ENCODE measurements around the gene MYO5B. TPM values are rescaled to one million over a fixed set of nuclear protein-coding genes. Genes with fewer than 3 reads are reported as not detected.

MYO5B gene
- polyA plus RNA-seq, 6 donors from 2014 or later, result 0.44 TPM; not detected in 5

- H3K27me3 Mint-ChIP-seq, result peaks cover 25 to 31% (median 28%) of the 10 kb centered on the region in 3 donors
- no peak overlapping the region for H3K4me3 Mint-ChIP-seq
- H3K9me3 Mint-ChIP-seq, result no peaks in the 10 kb centered on the region
- no peak for DNase-seq
- H3K4me1 Mint-ChIP-seq, result no peaks in the 10 kb centered on the region
- H3K36me3 Mint-ChIP-seq, result no peaks in the 10 kb centered on the region
- ATAC-seq (ENCODE audit: low read depth in 2 of 2), result no peak
- H3K27ac Mint-ChIP-seq, result no peak overlapping the region
Measured at GRCh38 chr18:49999128-49999527, 195.8 kb downstream of the MYO5B start.

GRCh38 chr18:49997558-49997957 is 197.4 kb downstream of the MYO5B start:
- no peaks in the 10 kb centered on the region for H3K9me3 Mint-ChIP-seq
- peaks cover 26 to 40% (median 31%) of the 10 kb centered on the region in 3 donors for H3K27me3 Mint-ChIP-seq
- DNase-seq (no peak), ATAC-seq (ENCODE audit: low read depth in 2 of 2) (no peak)
- H3K4me1 Mint-ChIP-seq, result no peaks in the 10 kb centered on the region
- H3K4me3 Mint-ChIP-seq, result no peak overlapping the region
- H3K27ac Mint-ChIP-seq, result no peak overlapping the region
- H3K36me3 Mint-ChIP-seq, result no peaks in the 10 kb centered on the region

- peaks cover 25 to 36% (median 29%) of the 10 kb centered on the region in 3 donors for H3K27me3 Mint-ChIP-seq
- H3K36me3 Mint-ChIP-seq, result no peaks in the 10 kb centered on the region
- no peaks in the 10 kb centered on the region for H3K4me1 Mint-ChIP-seq
- H3K4me3 Mint-ChIP-seq, result no peak overlapping the region
- H3K9me3 Mint-ChIP-seq, result peaks cover 0 to 2% (median 0%) of the 10 kb centered on the region in 7 donors
- no peak overlapping the region for H3K27ac Mint-ChIP-seq
- ATAC-seq (ENCODE audit: low read depth in 2 of 2) (no peak), DNase-seq (no peak)
Measured at GRCh38 chr18:49994410-49994809, 200.5 kb downstream of the MYO5B start.

GRCh38 chr18:49993299-49993698 is 201.6 kb downstream of the MYO5B start:
- no peaks in the 10 kb centered on the region for H3K4me1 Mint-ChIP-seq
- DNase-seq (no peak), ATAC-seq (ENCODE audit: low read depth in 2 of 2) (no peak)
- H3K4me3 Mint-ChIP-seq, result no peak overlapping the region
- peaks cover 0 to 2% (median 0%) of the 10 kb centered on the region in 7 donors for H3K9me3 Mint-ChIP-seq
- no peak overlapping the region for H3K27ac Mint-ChIP-seq
- no peaks in the 10 kb centered on the region for H3K36me3 Mint-ChIP-seq
- H3K27me3 Mint-ChIP-seq, result peaks cover 21 to 31% (median 29%) of the 10 kb centered on the region in 3 donors

GRCh38 chr18:49988733-49989132 is 206.2 kb downstream of the MYO5B start:
- H3K4me3 Mint-ChIP-seq, result no peak overlapping the region
- H3K27me3 Mint-ChIP-seq, result peaks cover 19 to 31% (median 22%) of the 10 kb centered on the region in 3 donors
- no peak overlapping the region for H3K27ac Mint-ChIP-seq
- no peaks in the 10 kb centered on the region for H3K4me1 Mint-ChIP-seq
- no peak for ATAC-seq (ENCODE audit: low read depth in 2 of 2)
- no peak for DNase-seq
- no peaks in the 10 kb centered on the region for H3K36me3 Mint-ChIP-seq
- peaks cover 0 to 2% (median 0%) of the 10 kb centered on the region in 7 donors for H3K9me3 Mint-ChIP-seq

- Mint-ChIP-seq H3K9me3 (peaks cover 0 to 2% (median 0%) of the 10 kb centered on the region in 7 donors), H3K27ac (no peak overlapping the region), H3K4me3 (no peak overlapping the region), H3K4me1 (no peaks in the 10 kb centered on the region), H3K27me3 (peaks cover 17 to 25% (median 19%) of the 10 kb centered on the region in 3 donors), H3K36me3 (no peaks in the 10 kb centered on the region)
- no peak for DNase-seq
- no peak for ATAC-seq (ENCODE audit: low read depth in 2 of 2)
Measured at GRCh38 chr18:49988101-49988500, 206.8 kb downstream of the MYO5B start.

GRCh38 chr18:49985236-49985635 is 209.7 kb downstream of the MYO5B start:
- peaks cover 6 to 11% (median 10%) of the 10 kb centered on the region in 3 donors for H3K27me3 Mint-ChIP-seq
- no peaks in the 10 kb centered on the region for H3K9me3 Mint-ChIP-seq
- DNase-seq, result no peak
- no peak overlapping the region for H3K27ac Mint-ChIP-seq
- no peak for ATAC-seq (ENCODE audit: low read depth in 2 of 2)
- H3K4me1 Mint-ChIP-seq, result no peaks in the 10 kb centered on the region
- no peaks in the 10 kb centered on the region for H3K36me3 Mint-ChIP-seq
- no peak overlapping the region for H3K4me3 Mint-ChIP-seq

GRCh38 chr18:49980896-49981295 is 214.1 kb downstream of the MYO5B start:
- H3K27ac Mint-ChIP-seq, result no peak overlapping the region
- ATAC-seq (ENCODE audit: low read depth in 2 of 2) (no peak), DNase-seq (no peak)
- no peaks in the 10 kb centered on the region for H3K4me1 Mint-ChIP-seq
- H3K9me3 Mint-ChIP-seq, result no peaks in the 10 kb centered on the region
- no peaks in the 10 kb centered on the region for H3K36me3 Mint-ChIP-seq
- no peak overlapping the region for H3K4me3 Mint-ChIP-seq
- H3K27me3 Mint-ChIP-seq, result peaks cover 6 to 16% (median 6%) of the 10 kb centered on the region in 3 donors

GRCh38 chr18:49976795-49977560 is 218.0 kb downstream of the MYO5B start:
- H3K27me3 Mint-ChIP-seq, result peaks cover 3 to 23% (median 8%) of the 10 kb centered on the region in 3 donors
- no peaks in the 10 kb centered on the region for H3K4me1 Mint-ChIP-seq
- no peaks in the 10 kb centered on the region for H3K36me3 Mint-ChIP-seq
- H3K9me3 Mint-ChIP-seq, result peaks cover 0 to 4% (median 0%) of the 10 kb centered on the region in 7 donors
- DNase-seq (no peak), ATAC-seq (ENCODE audit: low read depth in 2 of 2) (no peak)
- no peak overlapping the region for H3K4me3 Mint-ChIP-seq
- H3K27ac Mint-ChIP-seq, result no peak overlapping the region

- DNase-seq (no peak), ATAC-seq (ENCODE audit: low read depth in 2 of 2) (no peak)
- Mint-ChIP-seq H3K9me3 (peaks cover 0 to 4% (median 0%) of the 10 kb centered on the region in 7 donors), H3K36me3 (no peaks in the 10 kb centered on the region), H3K4me3 (no peak overlapping the region), H3K4me1 (no peaks in the 10 kb centered on the region), H3K27me3 (peaks cover 3 to 23% (median 15%) of the 10 kb centered on the region in 3 donors), H3K27ac (no peak overlapping the region)
Measured at GRCh38 chr18:49976001-49976400, 218.9 kb downstream of the MYO5B start.

GRCh38 chr18:49974079-49974478 is 220.9 kb downstream of the MYO5B start:
- Mint-ChIP-seq H3K27me3 (peaks cover 6 to 23% (median 15%) of the 10 kb centered on the region in 3 donors), H3K9me3 (peaks cover 0 to 4% (median 0%) of the 10 kb centered on the region in 7 donors), H3K4me1 (no peaks in the 10 kb centered on the region), H3K27ac (no peak overlapping the region), H3K36me3 (no peaks in the 10 kb centered on the region), H3K4me3 (no peak overlapping the region)
- no peak for ATAC-seq (ENCODE audit: low read depth in 2 of 2)
- no peak for DNase-seq

GRCh38 chr18:49973592-49973991 is 221.4 kb downstream of the MYO5B start:
- Mint-ChIP-seq H3K27me3 (peaks cover 6 to 23% (median 15%) of the 10 kb centered on the region in 3 donors), H3K36me3 (no peaks in the 10 kb centered on the region), H3K4me3 (no peak overlapping the region), H3K9me3 (peaks cover 0 to 4% (median 0%) of the 10 kb centered on the region in 7 donors), H3K4me1 (no peaks in the 10 kb centered on the region), H3K27ac (no peak overlapping the region)
- ATAC-seq (ENCODE audit: low read depth in 2 of 2), result no peak
- DNase-seq, result no peak

GRCh38 chr18:49972535-49972934 is 222.4 kb downstream of the MYO5B start:
- DNase-seq (no peak), ATAC-seq (ENCODE audit: low read depth in 2 of 2) (no peak)
- peaks cover 0 to 4% (median 0%) of the 10 kb centered on the region in 7 donors for H3K9me3 Mint-ChIP-seq
- H3K4me3 Mint-ChIP-seq, result no peak overlapping the region
- H3K27ac Mint-ChIP-seq, result no peak overlapping the region
- H3K36me3 Mint-ChIP-seq, result no peaks in the 10 kb centered on the region
- no peaks in the 10 kb centered on the region for H3K4me1 Mint-ChIP-seq
- peaks cover 6 to 16% (median 15%) of the 10 kb centered on the region in 3 donors for H3K27me3 Mint-ChIP-seq

GRCh38 chr18:49971462-49971861 is 223.5 kb downstream of the MYO5B start:
- ATAC-seq (ENCODE audit: low read depth in 2 of 2), result no peak
- Mint-ChIP-seq H3K27ac (no peak overlapping the region), H3K4me1 (no peaks in the 10 kb centered on the region), H3K9me3 (peaks cover 0 to 4% (median 0%) of the 10 kb centered on the region in 7 donors), H3K4me3 (no peak overlapping the region), H3K36me3 (no peaks in the 10 kb centered on the region), H3K27me3 (peaks cover 6 to 16% (median 15%) of the 10 kb centered on the region in 3 donors)
- no peak for DNase-seq

Measured in naive B cell (primary cell).